Left ventricle myocardium inferior (tissue), 1 donor: ENCODE measurements around the gene TMEM179. TPM values are rescaled to one million over a fixed set of nuclear protein-coding genes. Genes with fewer than 3 reads are reported as not detected.
A peak's percentile ranks its signal among the peaks of the same experiment; 100 is the strongest.

Experiments
- DNase-seq: peaks from one replicate; pipeline ENCODE4 v3.0.0-alpha.2; 2020
- H3K27ac ChIP-seq: fragments of 200-600 bp; replicated peaks from 2 replicates; pipeline ENCODE4 v1.8.0; 2021
- H3K27me3 ChIP-seq: fragments of 200-600 bp; 2 replicates; pipeline ENCODE4 v1.8.0; 2021; ENCODE audit warnings: low read depth
- H3K36me3 ChIP-seq: fragments of 200-600 bp; 2 replicates; pipeline ENCODE4 v1.8.0; 2021
- H3K4me1 ChIP-seq: fragments of 200-600 bp; 2 replicates; pipeline ENCODE4 v1.8.0; 2021
- H3K4me3 ChIP-seq: fragments of 200-600 bp; 2 replicates; pipeline ENCODE4 v1.8.0; 2021; ENCODE audit warnings: mild to moderate bottlenecking, moderate library complexity
- H3K9me3 ChIP-seq: fragments of 200-600 bp; replicated peaks from 2 replicates; pipeline ENCODE4 v1.8.0; 2021
- intact Hi-C: fragments of 100-400 bp; cut with micrococcal nuclease; formaldehyde crosslinking; loops from one replicate; pipeline ENCODE4 v1.11.0; 2022
- total RNA-seq: library from RNA; stranded (reverse); fragmentation: NEBNext Ultra II Directional; extraction: Animal tissue kit (Norgen Biotek cat#: 25700); gene quantifications from one replicate; pipeline ENCODE4 v1.2.1, GENCODE V29; 2021
- TF ChIP-seq, protein P1 (sequence below): fragments of 200-600 bp; IDR thresholded peaks from 2 replicates; pipeline ENCODE4 v1.8.0; 2021; ENCODE audit warnings: antibody characterized with exemption, mild to moderate bottlenecking, borderline replicate concordance
- donor health status: DM: no; HTN: yes; CAD: no; lungs with severe emphysema.

The TMEM179 gene
- total RNA-seq, 1 donor from 2014 or later, result 0.49 TPM

DNA sequence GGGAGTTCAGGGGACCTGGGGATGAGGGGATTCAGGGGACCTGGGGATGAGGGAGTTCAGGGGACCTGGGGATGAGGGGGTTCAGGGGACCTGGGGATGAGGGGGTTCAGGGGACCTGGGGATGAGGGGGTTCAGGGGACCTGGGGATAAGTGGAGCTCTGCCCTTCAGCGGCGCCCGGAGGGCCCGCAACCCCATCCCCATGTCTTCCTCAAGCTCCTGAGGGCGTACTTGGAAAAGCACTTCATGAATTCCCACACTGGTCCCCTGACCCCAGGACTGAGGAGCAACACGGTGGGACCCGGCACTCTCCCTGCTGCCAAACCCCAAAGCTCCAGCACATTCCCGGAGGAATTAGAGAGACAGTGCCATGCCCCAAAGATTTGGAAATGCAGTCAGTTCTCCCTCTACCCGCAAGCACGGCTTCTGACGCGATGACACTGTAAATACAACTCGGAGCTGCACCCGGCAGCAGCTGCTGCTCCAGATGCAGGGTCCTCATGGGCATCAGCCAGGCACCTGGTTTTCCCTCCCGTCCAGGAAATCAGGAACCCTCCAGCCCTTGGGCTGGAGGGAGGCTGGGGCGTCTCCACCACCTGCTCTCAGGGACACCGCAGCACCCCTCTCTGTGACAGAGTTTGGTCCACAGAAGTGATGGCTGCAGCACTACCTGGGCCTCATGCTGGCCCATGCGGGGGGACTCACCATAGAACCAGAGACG lies 57.8 kb downstream of the TMEM179 start:
- Histone ChIP-seq H3K9me3 (no peaks in the 10 kb centered on the region), H3K27ac (no peak overlapping the region), H3K27me3 (peaks cover 96% of the 10 kb centered on the region), H3K4me3 (no peak overlapping the region), H3K4me1 (peaks cover 7% of the 10 kb centered on the region), H3K36me3 (no peaks in the 10 kb centered on the region)
- intact Hi-C loops, result no loop called here
- TF ChIP-seq, protein P1, sequence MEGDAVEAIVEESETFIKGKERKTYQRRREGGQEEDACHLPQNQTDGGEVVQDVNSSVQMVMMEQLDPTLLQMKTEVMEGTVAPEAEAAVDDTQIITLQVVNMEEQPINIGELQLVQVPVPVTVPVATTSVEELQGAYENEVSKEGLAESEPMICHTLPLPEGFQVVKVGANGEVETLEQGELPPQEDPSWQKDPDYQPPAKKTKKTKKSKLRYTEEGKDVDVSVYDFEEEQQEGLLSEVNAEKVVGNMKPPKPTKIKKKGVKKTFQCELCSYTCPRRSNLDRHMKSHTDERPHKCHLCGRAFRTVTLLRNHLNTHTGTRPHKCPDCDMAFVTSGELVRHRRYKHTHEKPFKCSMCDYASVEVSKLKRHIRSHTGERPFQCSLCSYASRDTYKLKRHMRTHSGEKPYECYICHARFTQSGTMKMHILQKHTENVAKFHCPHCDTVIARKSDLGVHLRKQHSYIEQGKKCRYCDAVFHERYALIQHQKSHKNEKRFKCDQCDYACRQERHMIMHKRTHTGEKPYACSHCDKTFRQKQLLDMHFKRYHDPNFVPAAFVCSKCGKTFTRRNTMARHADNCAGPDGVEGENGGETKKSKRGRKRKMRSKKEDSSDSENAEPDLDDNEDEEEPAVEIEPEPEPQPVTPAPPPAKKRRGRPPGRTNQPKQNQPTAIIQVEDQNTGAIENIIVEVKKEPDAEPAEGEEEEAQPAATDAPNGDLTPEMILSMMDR, result no peak
- no peak for DNase-seq

DNA sequence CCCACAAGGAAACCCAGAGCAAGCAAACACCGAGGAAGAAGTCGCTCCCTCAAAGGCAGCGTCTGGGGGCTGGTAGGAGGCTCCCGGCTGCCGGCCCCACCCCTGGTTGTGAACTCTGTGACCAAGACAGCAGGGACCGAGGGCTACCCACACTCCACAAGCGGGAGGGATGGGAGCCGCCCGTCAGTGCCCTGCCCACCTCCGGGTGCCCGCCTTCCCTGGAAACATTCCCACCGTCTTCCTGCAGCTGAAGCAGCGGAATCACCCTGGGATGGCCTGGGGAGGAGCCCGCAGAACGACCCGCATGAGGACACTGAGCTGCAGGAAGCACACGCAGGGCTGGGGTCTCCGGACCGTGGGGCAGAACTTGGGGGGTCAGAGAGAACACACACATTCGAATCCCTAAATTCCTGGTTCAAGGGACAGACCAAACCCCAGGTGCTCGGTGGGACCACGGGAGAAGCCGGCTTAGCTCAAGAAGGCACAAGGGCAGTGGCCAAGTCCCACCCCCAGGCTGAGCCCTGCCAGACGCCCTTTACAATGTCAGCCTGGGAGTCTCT lies 58.5 kb downstream of the TMEM179 start:
- intact Hi-C loops, result no loop called here

GRCh38 chr14:104545151-104545941 lies 59.2 kb downstream of the TMEM179 start:
- DNase-seq, result no peak
- H3K4me3 ChIP-seq, result peak overlapping the region; percentile 21
- peaks cover 7% of the 10 kb centered on the region for H3K4me1 ChIP-seq
- H3K27me3 ChIP-seq, result peaks cover 82% of the 10 kb centered on the region
- TF ChIP-seq, protein P1, result no peak
- no peaks in the 10 kb centered on the region for H3K9me3 ChIP-seq
- H3K27ac ChIP-seq, result no peak overlapping the region
- H3K36me3 ChIP-seq, result no peaks in the 10 kb centered on the region
- intact Hi-C loops, result no loop called here

More for the DNA sequence above, 58.5 kb downstream of the TMEM179 start:
- TF ChIP-seq, protein P1, result no peak
- DNase-seq, result no peak
- H3K36me3 ChIP-seq, result no peaks in the 10 kb centered on the region
- no peaks in the 10 kb centered on the region for H3K9me3 ChIP-seq
- peak overlapping the region; percentile 21 for H3K4me3 ChIP-seq
- H3K27me3 ChIP-seq, result peaks cover 89% of the 10 kb centered on the region
- H3K4me1 ChIP-seq, result peaks cover 7% of the 10 kb centered on the region
- H3K27ac ChIP-seq, result no peak overlapping the region

DNA sequence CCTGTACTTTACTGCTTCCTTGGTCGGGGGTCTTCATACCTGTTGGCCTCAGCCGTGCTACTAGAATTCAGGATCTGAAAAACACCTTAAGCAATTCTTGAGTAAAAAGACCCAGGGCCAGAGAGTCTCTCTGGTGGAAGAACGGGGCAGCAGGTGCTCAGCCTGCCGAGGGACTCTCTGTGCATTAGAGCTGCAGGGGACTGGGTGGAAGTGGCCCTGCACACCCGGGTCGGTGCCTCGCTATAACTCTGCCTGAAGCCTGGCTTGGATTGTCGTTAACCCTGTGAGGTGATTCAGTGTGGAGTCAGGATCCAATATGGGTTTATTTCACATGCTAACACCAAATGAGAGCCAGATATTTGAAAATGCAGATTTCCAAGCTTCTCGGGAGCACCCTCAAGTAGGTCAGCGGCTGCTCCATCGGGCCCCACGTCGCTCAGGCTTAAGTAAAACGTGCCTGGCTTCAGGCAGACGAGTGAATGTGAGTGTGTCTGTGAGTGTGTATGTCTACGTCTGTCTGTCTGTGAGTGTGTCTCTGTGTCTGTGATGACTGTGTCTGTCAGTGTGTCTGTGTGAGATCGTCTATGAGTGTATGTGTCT lies 60.1 kb downstream of the TMEM179 start:
- Histone ChIP-seq H3K4me1 (peaks cover 7% of the 10 kb centered on the region), H3K4me3 (no peak overlapping the region), H3K36me3 (no peaks in the 10 kb centered on the region), H3K9me3 (no peaks in the 10 kb centered on the region), H3K27ac (no peak overlapping the region), H3K27me3 (peaks cover 75% of the 10 kb centered on the region)
- no peak for DNase-seq
- TF ChIP-seq, protein P1, result no peak
- intact Hi-C loops, result no loop called here
